HG03196 (cell line): ENCODE data around the gene SCAF1.
A peak's percentile ranks its signal among the peaks of the same experiment; 100 is the strongest.

Experiments used
- ATAC-seq: cut with Tn5 transposase; IDR thresholded peaks from one replicate; pipeline ENCODE4 v1.9.1; 2021; ENCODE audit not compliant: unreplicated experiment

The SCAF1 gene

GRCh38 chr19:49665036-49665350 lies 23.0 kb downstream of the SCAF1 start:
- no peak for ATAC-seq

- ATAC-seq = peak; percentile 70
Measured at GRCh38 chr19:49665351-49666119, 23.5 kb downstream of the SCAF1 start, which contains the start of the genes BCL2L12 and IRF3. BCL2L12 (plus strand) TSS chr19:49665933; CDS start chr19:49666693, 760 bp downstream. IRF3 (minus strand) TSS chr19:49665857; CDS start chr19:49664838, 1,019 bp downstream.

- peak; percentile 3 for ATAC-seq
Measured at GRCh38 chr19:49666120-49666444, 24.1 kb downstream of the SCAF1 start.

- ATAC-seq = no peak
Measured at GRCh38 chr19:49667473-49667872, 25.5 kb downstream of the SCAF1 start.

GRCh38 chr19:49669516-49669915 lies 27.5 kb downstream of the SCAF1 start:
- no peak for ATAC-seq

GRCh38 chr19:49672131-49672919 lies 30.3 kb downstream of the SCAF1 start:
- no peak for ATAC-seq

GRCh38 chr19:49676136-49676783 lies 34.3 kb downstream of the SCAF1 start:
- peak; percentile 32 for ATAC-seq

GRCh38 chr19:49676784-49677230 lies 34.8 kb downstream of the SCAF1 start:
- peak; percentile 64 for ATAC-seq

GRCh38 chr19:49677231-49677900 lies 35.4 kb downstream of the SCAF1 start, which contains the start of gene PRMT1:
PRMT1 (plus strand) TSS chr19:49677271; CDS start chr19:49677281, 10 bp downstream.
- ATAC-seq = no peak

- ATAC-seq = no peak
Measured at GRCh38 chr19:49677901-49678674, 36.1 kb downstream of the SCAF1 start.

- no peak for ATAC-seq
Measured at GRCh38 chr19:49678985-49679770, 37.2 kb downstream of the SCAF1 start.

GRCh38 chr19:49679771-49680413 lies 37.9 kb downstream of the SCAF1 start:
- no peak for ATAC-seq

GRCh38 chr19:49680421-49681351 lies 38.7 kb downstream of the SCAF1 start:
- ATAC-seq = no peak

- ATAC-seq = no peak
Measured at GRCh38 chr19:49681830-49682229, 39.8 kb downstream of the SCAF1 start.

GRCh38 chr19:49682274-49682673 lies 40.3 kb downstream of the SCAF1 start:
- no peak for ATAC-seq

- ATAC-seq = no peak
Measured at GRCh38 chr19:49683814-49684250, 41.8 kb downstream of the SCAF1 start.

- no peak for ATAC-seq
Measured at GRCh38 chr19:49684251-49684982, 42.4 kb downstream of the SCAF1 start.
